ENCODE results near the gene FMNL2. TPM values are rescaled to one million over a fixed set of nuclear protein-coding genes. Genes with fewer than 3 reads are reported as not detected.
"Not testable (repeated sequence)": the region's sequence is repeated elsewhere in the genome, so short reads cannot be mapped to it uniquely, and the experiment has no call there.

The FMNL2 gene
- total RNA-seq, 1 experiment from 2014 or later = 38.2 TPM

GRCh38 chr2:152319822-152320570 is 15.0 kb upstream of the FMNL2 start:
- Mint-ChIP-seq H3K27ac (ENCODE audit: unreplicated experiment) (no peak overlapping the region), H3K27me3 (ENCODE audit: insufficient read depth, unreplicated experiment) (no peaks in the 10 kb centered on the region), H3K36me3 (ENCODE audit: insufficient read depth, unreplicated experiment) (no peaks in the 10 kb centered on the region), H3K4me3 (ENCODE audit: unreplicated experiment) (no peak overlapping the region), H3K4me1 (ENCODE audit: low read depth, unreplicated experiment) (no peaks in the 10 kb centered on the region), H3K9me3 (ENCODE audit: unreplicated experiment) (no peaks in the 10 kb centered on the region)
- H3K4me3 ChIP-seq (ENCODE audit: low read depth, low read length) = no peak overlapping the region
- H3K9me3 ChIP-seq = no peaks in the 10 kb centered on the region
- no TSS peak for BruUV-seq (replicated peaks)
- intact Hi-C loops (cut with micrococcal nuclease; ENCODE audit: unreplicated experiment) = no loop called here
- H3K27me3 ChIP-seq (replicated peaks; ENCODE audit: control insufficient read depth, insufficient read depth, low read length) = no peaks in the 10 kb centered on the region
- CTCF ChIA-PET = no interaction called here
- no peaks in the 10 kb centered on the region for H3K4me1 ChIP-seq
- DNase-seq = no peak
- TF ChIP-seq CTCF (IDR thresholded peaks at IDR 0.05; ENCODE audit: insufficient read depth in 1 of 2, low read depth in 1 of 2, low read length in 1 of 2, severe bottlenecking in 1 of 2, unreplicated experiment in 1 of 2) = no peak
- no peaks in the 10 kb centered on the region for H3K36me3 ChIP-seq (ENCODE audit: control insufficient read depth, insufficient read depth, low read length)
- POLR2A ChIA-PET = no interaction called here

DNA sequence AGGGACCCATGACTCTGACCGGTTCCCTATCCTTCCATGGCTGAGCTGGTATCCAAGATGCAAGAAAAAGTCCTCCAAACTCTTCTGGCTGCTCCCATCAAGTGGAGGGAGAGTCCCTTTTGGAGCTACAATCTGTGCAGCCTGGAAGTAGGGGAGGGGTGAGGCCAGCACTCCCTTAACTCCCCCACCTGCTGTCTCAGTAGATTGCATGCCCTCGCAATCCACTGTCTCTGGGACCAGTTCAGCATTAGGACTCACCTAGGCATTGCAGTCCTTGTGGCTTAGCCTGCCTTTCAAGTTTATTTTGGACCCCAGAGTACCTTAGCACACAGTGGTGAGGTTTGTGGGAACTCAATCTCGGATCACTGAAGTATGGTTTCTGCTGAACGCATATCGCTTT is 14.2 kb upstream of the FMNL2 start:
- no peak overlapping the region for H3K4me3 Mint-ChIP-seq (ENCODE audit: unreplicated experiment)
- POLR2A ChIA-PET = no interaction called here

GRCh38 chr2:152322222-152322621 is 12.8 kb upstream of the FMNL2 start:
- Histone ChIP-seq H3K36me3 (ENCODE audit: control insufficient read depth, insufficient read depth, low read length) (no peaks in the 10 kb centered on the region), H3K27me3 (replicated peaks; ENCODE audit: control insufficient read depth, insufficient read depth, low read length) (no peaks in the 10 kb centered on the region), H3K4me1 (no peaks in the 10 kb centered on the region), H3K9me3 (no peaks in the 10 kb centered on the region), H3K4me3 (ENCODE audit: low read depth, low read length) (no peak overlapping the region)
- no peak for DNase-seq
- Mint-ChIP-seq H3K36me3 (ENCODE audit: insufficient read depth, unreplicated experiment) (no peaks in the 10 kb centered on the region), H3K9me3 (ENCODE audit: unreplicated experiment) (no peaks in the 10 kb centered on the region), H3K27ac (ENCODE audit: unreplicated experiment) (no peak overlapping the region), H3K4me3 (ENCODE audit: unreplicated experiment) (no peak overlapping the region), H3K27me3 (ENCODE audit: insufficient read depth, unreplicated experiment) (no peaks in the 10 kb centered on the region), H3K4me1 (ENCODE audit: low read depth, unreplicated experiment) (no peaks in the 10 kb centered on the region)
- no peak for TF ChIP-seq CTCF (IDR thresholded peaks at IDR 0.05; ENCODE audit: insufficient read depth in 1 of 2, low read depth in 1 of 2, low read length in 1 of 2, severe bottlenecking in 1 of 2, unreplicated experiment in 1 of 2)
- intact Hi-C loops (cut with micrococcal nuclease; ENCODE audit: unreplicated experiment) = no loop called here
- ChIA-PET CTCF (no interaction called here), POLR2A (interaction anchor here (0.6 kb wide), 1 partner anchor 133 kb away, joined by 3 read pairs; no protein-coding TSS in a partner anchor)
- no TSS peak for BruUV-seq (replicated peaks)

More for the DNA sequence above, 14.2 kb upstream of the FMNL2 start:
- H3K36me3 Mint-ChIP-seq (ENCODE audit: insufficient read depth, unreplicated experiment) = no peaks in the 10 kb centered on the region
- Histone ChIP-seq H3K27me3 (replicated peaks; ENCODE audit: control insufficient read depth, insufficient read depth, low read length) (no peaks in the 10 kb centered on the region), H3K4me3 (ENCODE audit: low read depth, low read length) (no peak overlapping the region), H3K9me3 (no peaks in the 10 kb centered on the region), H3K4me1 (no peaks in the 10 kb centered on the region), H3K36me3 (ENCODE audit: control insufficient read depth, insufficient read depth, low read length) (no peaks in the 10 kb centered on the region)
- no peak for TF ChIP-seq CTCF (IDR thresholded peaks at IDR 0.05; ENCODE audit: insufficient read depth in 1 of 2, low read depth in 1 of 2, low read length in 1 of 2, severe bottlenecking in 1 of 2, unreplicated experiment in 1 of 2)
- BruUV-seq (replicated peaks) = no TSS peak
- no peaks in the 10 kb centered on the region for H3K27me3 Mint-ChIP-seq (ENCODE audit: insufficient read depth, unreplicated experiment)
- H3K4me1 Mint-ChIP-seq (ENCODE audit: low read depth, unreplicated experiment) = no peaks in the 10 kb centered on the region
- intact Hi-C loops (cut with micrococcal nuclease; ENCODE audit: unreplicated experiment) = no loop called here
- CTCF ChIA-PET = no interaction called here
- H3K9me3 Mint-ChIP-seq (ENCODE audit: unreplicated experiment) = no peaks in the 10 kb centered on the region
- no peak overlapping the region for H3K27ac Mint-ChIP-seq (ENCODE audit: unreplicated experiment)
- no peak for DNase-seq

DNA sequence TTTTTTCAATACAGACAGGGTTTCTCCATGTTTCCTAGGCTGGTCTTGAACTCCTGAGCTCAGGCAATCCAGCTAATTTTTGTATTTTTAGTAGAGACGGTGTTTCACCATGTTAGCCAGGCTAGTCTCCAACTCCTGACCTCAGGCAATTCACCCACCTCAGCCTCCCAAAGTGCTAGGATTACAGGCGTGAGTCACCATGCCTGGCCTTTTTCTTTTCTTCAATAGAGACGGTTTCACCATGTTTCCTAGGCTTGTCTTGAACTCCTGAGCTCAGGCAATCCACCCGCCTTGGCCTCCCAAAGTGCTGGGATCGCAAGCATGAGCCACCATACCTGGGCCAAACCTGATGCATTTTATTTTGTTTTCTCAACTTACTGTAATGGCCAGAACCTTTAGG is 9.8 kb upstream of the FMNL2 start:
- H3K36me3 Mint-ChIP-seq (ENCODE audit: insufficient read depth, unreplicated experiment); H3K27me3 ChIP-seq (replicated peaks; ENCODE audit: control insufficient read depth, insufficient read depth, low read length); POLR2A ChIA-PET; H3K4me3 ChIP-seq (ENCODE audit: low read depth, low read length); DNase-seq; H3K36me3 ChIP-seq (ENCODE audit: control insufficient read depth, insufficient read depth, low read length); H3K4me3 Mint-ChIP-seq (ENCODE audit: unreplicated experiment); CTCF ChIA-PET; H3K27me3 Mint-ChIP-seq (ENCODE audit: insufficient read depth, unreplicated experiment); H3K4me1 Mint-ChIP-seq (ENCODE audit: low read depth, unreplicated experiment); H3K9me3 ChIP-seq; BruUV-seq (replicated peaks); H3K4me1 ChIP-seq; H3K9me3 Mint-ChIP-seq (ENCODE audit: unreplicated experiment); intact Hi-C loops (cut with micrococcal nuclease; ENCODE audit: unreplicated experiment); H3K27ac Mint-ChIP-seq (ENCODE audit: unreplicated experiment): not testable (repeated sequence)
